HEK293T (cell line): ENCODE data around the gene TAS2R13.

Experiments
- ARNT ChIP-seq: fragments of 450-650 bp; IDR thresholded peaks from 2 replicates; pipeline ENCODE4 v1.6.1; 2017; ENCODE audit warnings: mild to moderate bottlenecking
- BHLHE40 ChIP-seq: fragments of 450-650 bp; IDR thresholded peaks from 2 replicates; pipeline ENCODE4 v1.6.1; 2016; ENCODE audit warnings: mild to moderate bottlenecking, moderate library complexity, borderline replicate concordance
- FOXA1 ChIP-seq: fragments of 450-650 bp; IDR thresholded peaks from 2 replicates; pipeline ENCODE4 v1.6.1; 2016; ENCODE audit warnings: mild to moderate bottlenecking
- HDGF ChIP-seq: fragments of 450-650 bp; IDR thresholded peaks from 2 replicates; pipeline ENCODE4 v1.6.1; 2017; ENCODE audit warnings: antibody characterized with exemption, borderline replicate concordance
- NFRKB ChIP-seq: fragments of 450-650 bp; IDR thresholded peaks from 2 replicates; pipeline ENCODE4 v1.6.1; 2016; ENCODE audit warnings: mild to moderate bottlenecking, moderate library complexity
- TARDBP ChIP-seq: fragments of 450-650 bp; IDR thresholded peaks from 2 replicates; pipeline ENCODE4 v1.6.1; 2016

DNA sequence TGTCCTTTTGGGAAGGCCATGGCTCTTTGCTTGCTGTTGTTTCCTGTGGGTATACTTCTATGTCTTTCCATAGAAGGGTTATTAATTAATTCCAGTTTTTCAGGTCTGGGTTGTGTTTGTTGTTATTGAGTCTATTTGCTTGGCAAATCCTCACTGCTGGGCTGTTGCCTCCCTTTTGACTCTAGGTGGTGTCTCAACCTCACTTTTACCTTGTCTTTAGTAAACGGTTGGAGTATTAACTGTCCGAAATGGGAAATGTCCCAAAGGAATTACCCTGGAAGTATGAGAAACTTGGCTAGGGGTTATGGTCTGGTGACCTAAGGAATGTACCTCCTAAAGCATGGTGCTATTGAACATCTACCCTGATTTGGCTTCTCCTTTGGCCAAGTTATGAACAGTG is 42.0 kb downstream of the TAS2R13 start:
- TF ChIP-seq HDGF, result no peak
- no peak for TF ChIP-seq FOXA1
- TF ChIP-seq NFRKB, result no peak
- no peak for TF ChIP-seq ARNT
- TF ChIP-seq BHLHE40, result no peak
- no peak for TF ChIP-seq TARDBP
